GM18873 (cell line): Measurements from ENCODE around the gene ZNF827.

Source experiments
- ATAC-seq: cut with Tn5 transposase; IDR thresholded peaks from one replicate; pipeline ENCODE4 v1.9.1; 2021; ENCODE audit warnings: mild to moderate bottlenecking, moderate library complexity, moderate number of reproducible peaks; ENCODE audit not compliant: unreplicated experiment, low FRiP score

The ZNF827 gene

GRCh38 chr4:145731028-145731427, 207.6 kb downstream of the ZNF827 start:
- no peak for ATAC-seq

GRCh38 chr4:145730026-145730425, 208.6 kb downstream of the ZNF827 start:
- no peak for ATAC-seq

- no peak for ATAC-seq
Measured at GRCh38 chr4:145723336-145723735, 215.3 kb downstream of the ZNF827 start.

- no peak for ATAC-seq
Measured at GRCh38 chr4:145722561-145722960, 216.1 kb downstream of the ZNF827 start.

DNA sequence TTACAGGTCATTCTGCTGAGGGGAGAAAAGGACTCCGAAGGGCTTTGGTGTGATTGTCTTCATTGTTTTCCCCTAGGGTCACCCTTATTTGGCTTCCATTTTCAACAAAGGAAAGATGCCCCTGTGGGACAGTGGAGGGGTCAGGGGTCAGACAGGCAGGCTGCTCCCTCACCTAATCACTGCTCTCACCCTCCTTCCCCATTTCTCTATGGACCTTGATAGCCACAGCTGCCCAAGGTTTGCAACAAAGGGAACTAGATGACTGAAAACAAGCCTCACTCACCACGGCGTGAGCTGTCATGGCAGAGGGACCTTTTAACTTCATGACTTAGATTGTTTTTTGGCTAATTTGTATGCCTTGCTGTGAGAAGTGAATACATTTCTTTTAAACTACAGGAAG, 218.0 kb downstream of the ZNF827 start:
- ATAC-seq: peak; percentile 18

- ATAC-seq: peak; percentile 69
Measured at GRCh38 chr4:145719752-145720624, 218.6 kb downstream of the ZNF827 start.

DNA sequence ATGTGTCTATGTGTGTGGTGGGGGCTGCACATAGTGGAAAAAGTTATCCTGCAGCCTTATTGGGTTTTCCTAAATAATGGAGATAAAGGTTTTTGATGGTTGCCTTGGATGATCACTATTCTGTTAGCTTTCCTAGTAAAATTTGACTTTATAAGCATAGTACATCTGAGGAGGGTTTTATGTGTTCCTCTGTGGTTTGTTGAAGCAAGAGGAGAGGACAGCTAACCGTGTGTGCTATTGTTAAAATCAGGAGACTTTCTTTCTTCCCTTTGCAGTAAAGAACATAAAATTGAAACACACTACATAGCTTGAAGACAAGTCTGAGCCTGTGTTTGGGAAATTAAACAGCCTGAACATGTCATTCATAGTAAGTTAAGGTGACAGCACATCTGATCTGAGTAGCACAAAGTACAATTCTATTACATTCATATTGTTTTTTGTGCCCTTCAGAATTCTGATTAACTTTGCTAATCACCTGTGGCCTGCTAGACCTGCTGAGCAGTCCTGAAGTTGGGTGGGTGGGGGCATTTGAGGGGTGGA, 221.9 kb downstream of the ZNF827 start:
- ATAC-seq: no peak

DNA sequence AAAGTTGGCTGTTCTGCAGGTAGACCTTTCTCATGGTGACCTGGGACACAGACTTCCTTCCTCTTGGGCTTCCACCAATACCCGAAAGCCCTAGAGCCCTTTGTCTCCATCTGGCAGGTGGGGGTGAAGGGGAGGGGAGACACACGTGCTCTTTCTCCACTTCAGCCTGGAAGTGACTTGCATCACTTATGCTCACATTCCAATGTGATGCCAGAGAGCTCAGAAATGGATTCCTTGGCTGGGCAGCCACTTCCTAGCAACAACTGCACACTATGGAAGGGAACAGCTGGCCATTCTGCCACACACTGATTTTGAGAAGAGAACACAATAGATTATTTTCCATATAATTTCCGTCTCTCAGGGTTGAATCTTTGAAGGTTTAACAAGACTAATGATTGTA, 222.4 kb downstream of the ZNF827 start:
- ATAC-seq: no peak

DNA sequence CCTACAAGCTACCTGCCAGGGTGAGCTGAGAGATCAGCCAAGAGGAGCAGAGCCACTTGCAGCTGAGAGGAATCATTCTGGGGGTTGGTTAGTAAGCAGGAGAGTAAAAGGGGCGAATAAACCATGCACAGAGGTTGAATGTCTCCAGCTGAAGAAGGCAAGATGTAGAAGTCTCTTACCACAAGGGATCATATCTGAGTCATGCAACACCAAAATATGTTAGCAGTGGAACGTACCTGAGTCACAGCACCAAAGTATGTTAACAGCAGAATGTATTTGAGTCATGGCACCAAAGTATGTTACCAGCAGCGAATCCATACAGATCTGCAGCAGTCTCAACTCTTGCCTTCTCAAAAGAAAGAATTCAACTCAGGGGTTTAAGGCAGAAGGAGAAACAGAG, 228.8 kb downstream of the ZNF827 start:
- no peak for ATAC-seq

GRCh38 chr4:145709336-145709735, 229.3 kb downstream of the ZNF827 start:
- ATAC-seq: no peak
